Activated T-helper 1 cell treated with anti-CD3 and anti-CD28 coated beads, Interleukin-12 subunit alpha, Interleukin-12 subunit beta, Interleukin-2, Interleukin-4 antibody, amounts not matched to agents 30 ng/mL and 10 ng/mL and 1 ng/mL, durations not matched to agents 14 hours and 24 hours and 36 hours (primary cell): Measurements from ENCODE around the gene GOLGA8R. TPM values are rescaled to one million over a fixed set of nuclear protein-coding genes. Genes with fewer than 3 reads are reported as not detected.
"Not testable (repeated sequence)": the region's sequence is repeated elsewhere in the genome, so short reads cannot be mapped to it uniquely, and the experiment has no call there.

Experiments used
- DNase-seq: peaks from one replicate; pipeline ENCODE4 v3.0.0; 2021; ENCODE audit warnings: low spot score
- H3K27ac Mint-ChIP-seq: one replicate; pipeline ENCODE4 v1.8.0; 2021; ENCODE audit warnings: mild to moderate bottlenecking, mixed read lengths
- H3K27me3 Mint-ChIP-seq: one replicate; pipeline ENCODE4 v1.8.0; 2022; ENCODE audit warnings: mild to moderate bottlenecking, moderate library complexity, mixed read lengths; ENCODE audit not compliant: insufficient read depth
- H3K36me3 Mint-ChIP-seq: one replicate; pipeline ENCODE4 v1.8.0; 2021; ENCODE audit warnings: low read depth, mixed read lengths
- H3K4me1 Mint-ChIP-seq: one replicate; pipeline ENCODE4 v1.8.0; 2021; ENCODE audit warnings: low read depth, mixed read lengths
- H3K4me3 Mint-ChIP-seq: one replicate; pipeline ENCODE4 v1.8.0; 2021; ENCODE audit warnings: mild to moderate bottlenecking, moderate library complexity, mixed read lengths
- H3K9me3 Mint-ChIP-seq: one replicate; pipeline ENCODE4 v1.8.0; 2021; ENCODE audit warnings: mixed read lengths
- intact Hi-C: fragments of 100-400 bp; cut with micrococcal nuclease; formaldehyde crosslinking; loops from one replicate; pipeline ENCODE4 v1.15.1; 2024
- total RNA-seq: library from RNA; stranded (reverse); gene quantifications from 2 replicates; pipeline ENCODE4 v1.2.3, GENCODE V29; 2022

GOLGA8R gene
- total RNA-seq, 1 donor from 2014 or later: 2.8 TPM

- intact Hi-C loops, DNase-seq, H3K9me3 Mint-ChIP-seq, H3K36me3 Mint-ChIP-seq, H3K4me1 Mint-ChIP-seq, H3K4me3 Mint-ChIP-seq, H3K27me3 Mint-ChIP-seq, H3K27ac Mint-ChIP-seq: not testable (repeated sequence)
Observed at GRCh38 chr15:30376375-30377081, 37.5 kb downstream of the GOLGA8R start.

DNA sequence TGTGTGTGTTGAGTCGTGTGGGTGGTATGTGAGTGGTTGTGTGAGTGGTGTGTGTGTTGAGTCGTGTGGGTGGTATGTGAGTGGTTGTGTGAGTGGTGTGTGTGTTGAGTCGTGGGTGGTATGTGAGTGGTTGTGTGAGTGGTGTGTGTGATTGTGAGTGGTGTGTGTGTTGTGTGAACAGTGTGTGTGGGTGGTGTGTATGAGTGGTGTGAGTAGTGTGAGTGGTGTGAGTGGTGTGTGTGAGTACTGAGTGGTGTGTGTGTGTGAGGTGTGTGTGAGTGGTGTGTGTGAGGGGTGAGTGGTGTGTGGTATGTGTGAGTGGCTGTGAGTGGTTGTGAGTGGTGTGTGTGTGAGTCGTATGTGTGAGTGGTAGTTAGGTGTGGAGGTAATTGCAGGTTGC is 38.2 kb downstream of the GOLGA8R start:
- intact Hi-C loops, H3K27ac Mint-ChIP-seq, H3K9me3 Mint-ChIP-seq, DNase-seq, H3K4me3 Mint-ChIP-seq, H3K36me3 Mint-ChIP-seq, H3K4me1 Mint-ChIP-seq, H3K27me3 Mint-ChIP-seq: not testable (repeated sequence)

DNA sequence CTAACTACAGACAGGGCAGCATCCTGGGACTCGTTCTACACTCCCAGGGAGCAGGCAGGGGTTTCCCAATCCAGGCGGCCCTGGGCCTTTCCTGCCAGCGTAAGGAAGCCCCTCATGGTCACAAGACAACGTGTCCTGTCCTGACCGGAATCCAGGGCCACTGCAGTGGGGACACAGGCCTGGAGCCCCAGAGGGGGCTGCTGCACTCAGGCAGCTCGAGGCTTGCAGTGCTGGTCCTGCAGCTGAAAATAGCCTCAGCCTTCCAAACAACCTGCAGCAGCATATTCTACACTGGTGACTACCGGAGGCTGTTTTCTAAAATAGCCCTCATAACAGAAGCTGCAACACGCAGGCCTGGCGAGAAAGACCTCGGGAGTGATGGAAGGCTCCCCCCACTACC is 39.2 kb downstream of the GOLGA8R start:
- H3K27ac Mint-ChIP-seq, H3K4me1 Mint-ChIP-seq, H3K27me3 Mint-ChIP-seq, intact Hi-C loops, H3K9me3 Mint-ChIP-seq, DNase-seq, H3K36me3 Mint-ChIP-seq, H3K4me3 Mint-ChIP-seq: not testable (repeated sequence)

DNA sequence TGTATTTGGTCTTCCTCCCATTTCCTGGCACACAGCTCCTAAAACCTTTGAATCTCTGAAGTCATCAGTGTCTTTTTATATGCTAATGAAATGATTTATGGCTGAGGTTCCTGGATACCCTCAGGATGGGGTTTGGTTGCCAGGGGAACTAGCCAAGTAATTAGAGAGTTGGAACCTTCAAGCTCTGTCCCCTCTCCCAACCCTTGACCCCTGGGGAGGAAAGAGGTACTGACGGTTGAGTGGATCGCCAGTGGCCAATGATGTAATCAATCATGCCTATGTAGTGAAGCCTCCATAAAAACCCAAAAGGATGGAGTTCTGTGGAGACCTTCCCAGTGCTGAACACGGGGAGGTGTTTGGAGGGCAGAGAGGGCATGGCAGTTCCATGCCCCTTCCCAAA is 45.8 kb downstream of the GOLGA8R start:
- H3K9me3 Mint-ChIP-seq, H3K27ac Mint-ChIP-seq, DNase-seq, H3K4me1 Mint-ChIP-seq, H3K27me3 Mint-ChIP-seq, intact Hi-C loops, H3K36me3 Mint-ChIP-seq, H3K4me3 Mint-ChIP-seq: not testable (repeated sequence)

- H3K27ac Mint-ChIP-seq, H3K9me3 Mint-ChIP-seq, intact Hi-C loops, H3K4me1 Mint-ChIP-seq, DNase-seq, H3K27me3 Mint-ChIP-seq, H3K4me3 Mint-ChIP-seq, H3K36me3 Mint-ChIP-seq: not testable (repeated sequence)
Observed at GRCh38 chr15:30367246-30367645, 46.8 kb downstream of the GOLGA8R start.

- H3K4me3 Mint-ChIP-seq, intact Hi-C loops, H3K36me3 Mint-ChIP-seq, H3K9me3 Mint-ChIP-seq, H3K4me1 Mint-ChIP-seq, DNase-seq, H3K27ac Mint-ChIP-seq, H3K27me3 Mint-ChIP-seq: not testable (repeated sequence)
Observed at GRCh38 chr15:30361404-30361803, 52.7 kb downstream of the GOLGA8R start.

DNA sequence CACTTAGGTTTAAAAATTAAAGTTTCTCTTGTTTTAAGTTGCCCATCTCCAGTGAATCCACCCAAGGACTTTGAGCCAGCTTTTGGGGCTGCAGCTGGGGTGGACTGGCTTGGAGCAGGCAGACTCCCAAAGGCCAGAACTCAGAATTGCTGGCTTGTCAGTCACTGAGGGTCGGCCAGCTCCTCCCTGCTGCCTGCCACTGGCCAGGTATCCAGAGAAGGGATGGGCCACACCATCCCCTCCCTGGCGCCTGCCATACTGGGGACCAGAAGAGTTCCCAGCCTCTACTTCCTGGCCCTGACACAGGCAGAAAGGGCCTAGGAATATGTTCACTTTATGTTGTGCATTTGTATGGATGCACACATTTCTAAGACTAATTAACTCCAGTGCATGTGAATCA is 53.1 kb downstream of the GOLGA8R start:
- intact Hi-C loops: not testable (repeated sequence)

GRCh38 chr15:30355043-30355442 is 59.0 kb downstream of the GOLGA8R start:
- H3K36me3 Mint-ChIP-seq, H3K4me3 Mint-ChIP-seq, H3K27ac Mint-ChIP-seq, H3K27me3 Mint-ChIP-seq, H3K9me3 Mint-ChIP-seq, DNase-seq, H3K4me1 Mint-ChIP-seq, intact Hi-C loops: not testable (repeated sequence)

More for the DNA sequence above, 53.1 kb downstream of the GOLGA8R start:
- not testable (repeated sequence) for H3K36me3 Mint-ChIP-seq, H3K4me3 Mint-ChIP-seq, H3K4me1 Mint-ChIP-seq, H3K9me3 Mint-ChIP-seq, DNase-seq, H3K27me3 Mint-ChIP-seq, H3K27ac Mint-ChIP-seq

Other genes with a start within 250 kb of the GOLGA8R start
- gene CHRFAM7A, start 20.7 kb downstream of the GOLGA8R start, total RNA-seq: not detected in 2 replicates
- 1.1 and 2.0 TPM in 2 replicates for gene GOLGA8Q, start 137.8 kb upstream of the GOLGA8R start, total RNA-seq
- not detected in 2 replicates for gene GOLGA8H, start 189.8 kb upstream of the GOLGA8R start, total RNA-seq